Suprapubic skin (tissue), 4 donors: ENCODE measurements around the gene SIGLEC9. TPM values are rescaled to one million over a fixed set of nuclear protein-coding genes. Genes with fewer than 3 reads are reported as not detected.

Experiments
- DNase-seq, 2 donors: peaks; one replicate each; pipeline ENCODE4 v3.0.0-alpha.2; 2019; ENCODE audit warnings: low spot score in 2 of 2
- H3K27ac ChIP-seq: fragments of 200-600 bp; sonication (generic); one replicate; pipeline ENCODE4 v1.5.1; 2019
- H3K27me3 ChIP-seq: fragments of 200-600 bp; sonication (generic); one replicate; pipeline ENCODE4 v1.5.1; 2019
- H3K36me3 ChIP-seq: fragments of 200-600 bp; sonication (generic); one replicate; pipeline ENCODE4 v1.5.1; 2019
- H3K4me1 ChIP-seq: fragments of 200-600 bp; sonication (generic); one replicate; pipeline ENCODE4 v1.5.1; 2019
- H3K4me3 ChIP-seq: fragments of 200-600 bp; sonication (generic); one replicate; pipeline ENCODE4 v1.5.1; 2019; ENCODE audit warnings: mild to moderate bottlenecking
- H3K9me3 ChIP-seq: fragments of 200-600 bp; sonication (generic); one replicate; pipeline ENCODE4 v1.5.1; 2019
- CTCF ChIP-seq, 2 donors: fragments of 200-600 bp in 1 of 2; fragments of 450-650 bp in 1 of 2; sonication (generic) in 1 of 2; IDR thresholded peaks; one replicate each; pipeline ENCODE4 v1.5.1; 2016 to 2019; ENCODE audit warnings: antibody characterized with exemption in 2 of 2, mild to moderate bottlenecking in 1 of 2, moderate library complexity in 1 of 2
- EP300 ChIP-seq: sonication (generic); formaldehyde crosslinking; IDR thresholded peaks from one replicate; pipeline ENCODE4 v1.6.1; 2017; ENCODE audit warnings: antibody characterized with exemption
- POLR2A ChIP-seq, 2 donors: fragments of 450-650 bp; IDR thresholded peaks; one replicate each; pipeline ENCODE4 v1.6.1; 2017; ENCODE audit warnings: antibody characterized with exemption in 2 of 2, mild to moderate bottlenecking in 2 of 2, moderate library complexity in 2 of 2
- POLR2AphosphoS5 ChIP-seq, 3 donors: sonication (generic); formaldehyde crosslinking; IDR thresholded peaks; one replicate each; pipeline ENCODE4 v1.6.1; 2017; ENCODE audit warnings: antibody characterized with exemption in 3 of 3
- WGBS: methylation state at CpG from one replicate; pipeline ENCODE4 v1.1.5; 2018; 5-methylcytosine and 5-hydroxymethylcytosine counted together
- total RNA-seq, 4 donors: library from RNA; depleted of rRNA; stranded (reverse); fragments of >200 nt; gene quantifications; one replicate each; pipeline ENCODE4 v1.1.0, GENCODE V29; 2016

Gene SIGLEC9
- total RNA-seq, 4 donors from 2014 or later: 0.68 to 1.3 (median 0.83) TPM; not detected in 1

GRCh38 chr19:51097166-51097738 is 27.5 kb upstream of the SIGLEC9 start:
- no peaks in the 10 kb centered on the region for H3K27me3 ChIP-seq
- peak; percentile 31 to 70 for TF ChIP-seq CTCF (IDR thresholded peaks at IDR 0.05)
- TF ChIP-seq EP300: no peak
- TF ChIP-seq POLR2A (IDR thresholded peaks at IDR 0.05): no peak
- TF ChIP-seq POLR2AphosphoS5 (IDR thresholded peaks at IDR 0.05): no peak
- WGBS: 9% methylated on average over 7 of the region's 8 CpGs
- H3K4me3 ChIP-seq: no peak overlapping the region
- DNase-seq: peak in 1 of 2 donors; percentile 90
- peaks cover 26% of the 10 kb centered on the region for H3K36me3 ChIP-seq
- no peak overlapping the region for H3K27ac ChIP-seq
- H3K4me1 ChIP-seq: peaks cover 28% of the 10 kb centered on the region
- H3K9me3 ChIP-seq: no peaks in the 10 kb centered on the region

- no peak for TF ChIP-seq POLR2A (IDR thresholded peaks at IDR 0.05)
- TF ChIP-seq EP300: no peak
- TF ChIP-seq CTCF (IDR thresholded peaks at IDR 0.05): no peak
- no peak for TF ChIP-seq POLR2AphosphoS5 (IDR thresholded peaks at IDR 0.05)
- WGBS: 61% methylated on average over 10 of the region's 20 CpGs
Observed at GRCh38 chr19:51097796-51098195, 26.9 kb upstream of the SIGLEC9 start.

GRCh38 chr19:51098365-51099046 is 26.2 kb upstream of the SIGLEC9 start:
- Histone ChIP-seq H3K27ac (no peak overlapping the region), H3K27me3 (no peaks in the 10 kb centered on the region), H3K9me3 (no peaks in the 10 kb centered on the region), H3K36me3 (peaks cover 37% of the 10 kb centered on the region), H3K4me1 (peaks cover 25% of the 10 kb centered on the region), H3K4me3 (no peak overlapping the region)
- DNase-seq: no peak
- 90% methylated on average over 19 of the region's 78 CpGs for WGBS
- no peak for TF ChIP-seq EP300
- TF ChIP-seq POLR2A (IDR thresholded peaks at IDR 0.05): no peak
- no peak for TF ChIP-seq POLR2AphosphoS5 (IDR thresholded peaks at IDR 0.05)
- no peak for TF ChIP-seq CTCF (IDR thresholded peaks at IDR 0.05)

More at GRCh38 chr19:51097796-51098195, 26.9 kb upstream of the SIGLEC9 start:
- Histone ChIP-seq H3K9me3 (no peaks in the 10 kb centered on the region), H3K27me3 (no peaks in the 10 kb centered on the region), H3K27ac (no peak overlapping the region), H3K4me1 (peaks cover 25% of the 10 kb centered on the region), H3K4me3 (no peak overlapping the region), H3K36me3 (peaks cover 31% of the 10 kb centered on the region)
- DNase-seq: no peak

GRCh38 chr19:51099047-51099382 is 25.7 kb upstream of the SIGLEC9 start:
- Histone ChIP-seq H3K27ac (no peak overlapping the region), H3K36me3 (peaks cover 42% of the 10 kb centered on the region), H3K4me3 (no peak overlapping the region)

More at GRCh38 chr19:51099047-51099382, 25.7 kb upstream of the SIGLEC9 start:
- TF ChIP-seq POLR2AphosphoS5 (IDR thresholded peaks at IDR 0.05) (no peak), CTCF (IDR thresholded peaks at IDR 0.05) (no peak), EP300 (no peak), POLR2A (IDR thresholded peaks at IDR 0.05) (no peak)
- peaks cover 25% of the 10 kb centered on the region for H3K4me1 ChIP-seq
- H3K9me3 ChIP-seq: no peaks in the 10 kb centered on the region
- DNase-seq: no peak
- no peaks in the 10 kb centered on the region for H3K27me3 ChIP-seq
- 81% methylated on average over 15 of the region's 22 CpGs for WGBS
